Right renal cortex interstitium (tissue), 3 donors: ENCODE data around the gene CBLN3. TPM values are rescaled to one million over a fixed set of nuclear protein-coding genes. Genes with fewer than 3 reads are reported as not detected.

ENCODE experiments used
- DNase-seq, 3 donors: peaks; one replicate each; pipeline ENCODE4 v3.0.0-alpha.2; 2013; ENCODE audit warnings: low read depth in 3 of 3, low spot score in 2 of 3
- polyA plus RNA-seq, 3 donors: library from polyadenylated mRNA; unstranded; fragments of 120-200 nt; gene quantifications; one replicate each; pipeline ENCODE4 v1.2.1, GENCODE V29; 2013; ENCODE audit not compliant: insufficient read length in 3 of 3

CBLN3 gene
- polyA plus RNA-seq, 3 donors = 2.2 to 3.0 (median 2.6) TPM

GRCh38 chr14:24387009-24387345, 42.5 kb downstream of the CBLN3 start:
- no peak for DNase-seq

- no peak for DNase-seq
These were observed 43.9 kb downstream of the CBLN3 start for GRCh38 chr14:24385524-24385923.

GRCh38 chr14:24384169-24384568, 45.3 kb downstream of the CBLN3 start:
- DNase-seq = no peak

GRCh38 chr14:24382064-24382371, 47.5 kb downstream of the CBLN3 start:
- no peak for DNase-seq

- DNase-seq = no peak
These were observed 48.0 kb downstream of the CBLN3 start for GRCh38 chr14:24381363-24382063.

- no peak for DNase-seq
These were observed 49.3 kb downstream of the CBLN3 start for GRCh38 chr14:24379907-24380730.

GRCh38 chr14:24378981-24379906, 50.2 kb downstream of the CBLN3 start:
- DNase-seq = no peak

- no peak for DNase-seq
These were observed 51.1 kb downstream of the CBLN3 start for GRCh38 chr14:24378327-24378726.

GRCh38 chr14:24377657-24378056, 51.8 kb downstream of the CBLN3 start:
- no peak for DNase-seq

- no peak for DNase-seq
These were observed 52.3 kb downstream of the CBLN3 start for GRCh38 chr14:24377126-24377525.

Other genes with a start within 250 kb of the CBLN3 start
- 10 to 100 TPM; 31.4 to 35.6 (median 33.1) TPM for gene IPO4, start 240.9 kb downstream of the CBLN3 start, polyA plus RNA-seq
- gene TM9SF1, start 234.2 kb downstream of the CBLN3 start, polyA plus RNA-seq = 10 to 100 TPM; 36.9 to 40.9 (median 39.0) TPM
- gene TSSK4, start 224.0 kb downstream of the CBLN3 start, polyA plus RNA-seq = 1 to 10 TPM; 3.2 to 4.1 (median 4.0) TPM
- 10 to 100 TPM; 50.7 to 61.2 (median 55.7) TPM for gene CHMP4A, start 216.2 kb downstream of the CBLN3 start, polyA plus RNA-seq
- 10 to 100 TPM; 10.2 to 12.9 (median 12.5) TPM for gene MDP1, start 213.6 kb downstream of the CBLN3 start, polyA plus RNA-seq
- 100 to 1,000 TPM; 253 to 284 (median 266) TPM for gene NEDD8, start 197.3 kb downstream of the CBLN3 start, polyA plus RNA-seq
- gene GMPR2, start 196.7 kb downstream of the CBLN3 start, polyA plus RNA-seq = 100 to 1,000 TPM; 105 to 133 (median 125) TPM
- 10 to 100 TPM; 64.3 to 71.3 (median 67.3) TPM for gene TINF2, start 187.0 kb downstream of the CBLN3 start, polyA plus RNA-seq
- 1 to 10 TPM; 1.2 to 1.9 (median 1.2) TPM for gene TGM1, start 166.5 kb downstream of the CBLN3 start, polyA plus RNA-seq
- 10 to 100 TPM; 18.2 to 19.0 (median 18.5) TPM for gene RABGGTA, start 158.1 kb downstream of the CBLN3 start, polyA plus RNA-seq
- 10 to 100 TPM; 38.6 to 45.5 (median 42.6) TPM for gene DHRS1, start 129.9 kb downstream of the CBLN3 start, polyA plus RNA-seq
- gene NOP9, start 129.8 kb downstream of the CBLN3 start, polyA plus RNA-seq = 10 to 100 TPM; 26.2 to 26.6 (median 26.4) TPM
- 10 to 100 TPM; 28.5 to 29.4 (median 28.9) TPM for gene CIDEB, start 121.7 kb downstream of the CBLN3 start, polyA plus RNA-seq
- gene LTB4R2, start 119.5 kb downstream of the CBLN3 start, polyA plus RNA-seq = 1 to 10 TPM; 1.8 to 2.2 (median 1.9) TPM
- gene LTB4R, start 118.2 kb downstream of the CBLN3 start, polyA plus RNA-seq = 1 to 10 TPM; 2.4 to 2.9 (median 2.9) TPM
- 10 to 100 TPM; 12.8 to 23.7 (median 17.2) TPM for gene ADCY4, start 94.6 kb downstream of the CBLN3 start, polyA plus RNA-seq
- gene RIPK3, start 89.7 kb downstream of the CBLN3 start, polyA plus RNA-seq = 1 to 10 TPM; 2.3 to 3.6 (median 3.1) TPM
- gene NFATC4, start 61.5 kb downstream of the CBLN3 start, polyA plus RNA-seq = 10 to 100 TPM; 45.0 to 50.5 (median 49.7) TPM
- gene NYNRIN, start 30.7 kb downstream of the CBLN3 start, polyA plus RNA-seq = 10 to 100 TPM; 40.3 to 47.7 (median 40.4) TPM
- gene KHNYN, start 286 bp upstream of the CBLN3 start, polyA plus RNA-seq = 10 to 100 TPM; 41.0 to 42.4 (median 41.1) TPM
- gene SDR39U1, start 13.1 kb upstream of the CBLN3 start, polyA plus RNA-seq = 10 to 100 TPM; 49.7 to 54.8 (median 51.9) TPM
- gene CMA1, start 78.6 kb upstream of the CBLN3 start, polyA plus RNA-seq = under 1 TPM in 2 of 3 donors, not detected in 1; 0.26 to 0.38 TPM
- gene CTSG, start 146.6 kb upstream of the CBLN3 start, polyA plus RNA-seq = under 1 TPM; 0.18 to 0.93 (median 0.42) TPM
- gene GZMH, start 180.0 kb upstream of the CBLN3 start, polyA plus RNA-seq = under 1 TPM in 2 of 3 donors, not detected in 1; 0.21 to 0.24 TPM
- under 1 TPM; 0.36 to 0.79 (median 0.42) TPM for gene GZMB, start 204.5 kb upstream of the CBLN3 start, polyA plus RNA-seq